Kidney glomerular epithelial cell (primary cell): ENCODE data around the gene INS.

Experiments used
- DNase-seq: peaks from one replicate; lab custom pipeline; 2025; lab: John Stamatoyannopoulos, UW

Gene INS

GRCh38 chr11:2160736-2161259 is at the start of gene INS:
Gene INS, minus strand, starts transcription at chr11:2161209. Its CDS starts 238 bp downstream, at chr11:2160971.
- DNase-seq = no peak

- no peak for DNase-seq
Observed at GRCh38 chr11:2210366-2211112, 49.5 kb upstream of the INS start.

DNA sequence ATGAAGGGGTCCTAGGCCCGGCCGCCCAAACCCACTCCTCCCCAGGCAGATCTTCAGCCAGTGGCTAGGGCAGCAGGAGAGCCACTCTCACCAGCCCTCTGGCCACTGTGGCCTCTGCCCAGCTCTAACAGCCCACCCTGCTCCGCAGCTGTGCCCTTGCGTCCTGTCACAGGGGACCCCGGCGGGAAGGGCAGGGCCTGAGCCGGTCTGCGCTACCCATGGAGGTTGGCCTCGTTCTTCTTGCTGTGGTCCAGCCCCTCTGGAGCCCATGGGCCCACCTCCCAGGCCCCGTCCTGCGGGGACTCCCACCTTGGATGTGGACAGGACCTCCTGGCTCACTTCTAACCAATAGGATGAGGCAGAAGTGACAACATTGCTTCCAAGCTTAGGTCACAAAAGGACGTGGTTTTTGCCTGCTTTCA is 48.9 kb upstream of the INS start:
- DNase-seq = no peak

DNA sequence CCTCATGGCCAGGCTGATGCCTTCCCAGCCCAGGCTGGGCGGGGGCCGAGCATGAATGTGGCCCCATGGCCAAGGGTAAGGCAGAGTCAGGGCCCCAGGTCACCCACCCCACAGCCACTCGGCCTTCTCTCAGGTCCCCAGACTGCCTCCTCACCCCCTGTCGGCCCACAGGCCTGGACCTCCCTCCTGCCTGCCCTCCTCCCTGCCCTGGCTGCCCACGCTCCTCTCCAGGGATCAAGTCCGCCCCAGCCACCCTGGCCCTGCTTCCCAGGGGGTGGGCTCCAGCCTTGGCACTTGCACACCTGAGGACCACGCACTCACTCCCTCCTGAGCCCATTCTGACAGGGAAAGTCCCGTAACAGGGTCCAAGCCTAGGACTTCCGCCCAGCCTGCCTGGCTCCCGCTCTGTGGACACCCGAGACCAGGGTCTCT is 48.4 kb upstream of the INS start:
- DNase-seq = no peak

DNA sequence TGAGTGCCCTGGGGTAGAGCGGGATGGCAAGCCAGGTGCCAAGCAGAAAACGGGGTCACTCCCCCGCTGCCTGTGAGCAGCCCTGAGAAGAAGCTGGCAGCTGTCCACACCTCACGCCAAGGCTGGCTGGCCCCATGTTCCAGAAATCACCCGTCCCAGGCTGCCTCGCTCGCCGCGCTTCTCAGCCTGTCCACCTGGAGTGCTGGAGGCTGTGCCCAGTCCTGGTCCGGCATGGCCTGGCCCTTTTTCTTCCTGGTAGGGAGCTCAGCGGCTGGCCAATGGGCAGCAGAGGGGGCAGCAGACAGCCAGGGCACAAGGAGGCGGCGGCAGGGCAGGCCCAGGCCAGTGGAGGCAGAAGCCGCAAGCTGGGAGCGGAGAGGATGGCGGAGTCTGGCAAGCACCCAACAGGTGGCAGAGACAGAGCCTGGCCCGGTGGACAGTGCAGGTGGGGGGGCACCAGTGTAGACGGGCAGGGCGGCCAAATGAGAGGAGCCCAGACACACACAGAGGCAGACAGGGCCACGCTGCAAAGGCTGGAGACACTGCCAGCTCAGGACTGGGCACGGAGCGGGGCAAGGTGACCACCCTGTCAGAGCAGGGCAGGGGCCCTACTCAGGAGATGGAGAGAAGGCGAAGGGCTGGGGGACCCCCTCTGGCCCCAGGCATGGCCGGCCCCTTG is 47.8 kb upstream of the INS start:
- DNase-seq = peak; percentile 31

DNA sequence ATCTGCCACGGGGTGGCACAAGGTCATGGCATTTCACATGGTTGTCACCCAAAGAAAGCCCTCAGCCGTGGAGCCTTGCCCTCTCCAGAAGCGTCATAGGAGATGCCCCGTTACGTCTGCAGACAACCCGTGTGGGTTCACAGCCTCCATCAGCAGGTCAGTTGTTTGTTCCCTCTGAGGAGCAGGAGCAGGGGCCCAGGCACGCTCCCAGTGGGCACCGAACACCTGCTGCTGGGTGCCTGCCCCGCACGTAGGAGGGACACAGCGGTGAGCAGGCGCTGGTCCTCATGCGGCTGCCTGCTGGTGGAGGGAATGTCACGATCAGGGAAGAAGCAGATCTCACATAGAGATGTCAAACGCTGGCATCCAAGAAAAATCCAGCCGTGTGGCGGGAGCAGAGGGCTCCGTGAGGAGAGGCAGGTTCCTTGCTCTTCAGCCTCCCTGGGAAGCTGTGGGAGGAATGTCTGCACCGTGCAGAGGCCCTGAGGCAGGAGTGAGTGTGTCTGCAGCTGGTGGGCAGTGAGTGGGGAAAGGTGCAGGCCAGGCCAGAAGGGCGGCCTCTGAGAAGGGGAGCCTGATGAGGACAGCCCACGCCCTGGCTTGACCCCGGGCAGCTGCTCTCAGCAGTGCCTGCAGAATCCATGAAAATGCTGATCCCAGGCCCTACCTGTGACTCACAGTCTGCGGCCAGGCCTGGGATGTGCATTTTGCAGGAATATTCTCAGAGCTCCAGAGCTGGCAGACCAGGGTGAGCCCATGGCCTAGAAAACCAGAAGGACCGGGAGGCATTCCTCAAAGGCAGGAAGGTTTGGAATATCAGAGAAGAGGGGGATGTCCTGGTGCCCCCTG is 47.0 kb upstream of the INS start:
- no peak for DNase-seq

DNA sequence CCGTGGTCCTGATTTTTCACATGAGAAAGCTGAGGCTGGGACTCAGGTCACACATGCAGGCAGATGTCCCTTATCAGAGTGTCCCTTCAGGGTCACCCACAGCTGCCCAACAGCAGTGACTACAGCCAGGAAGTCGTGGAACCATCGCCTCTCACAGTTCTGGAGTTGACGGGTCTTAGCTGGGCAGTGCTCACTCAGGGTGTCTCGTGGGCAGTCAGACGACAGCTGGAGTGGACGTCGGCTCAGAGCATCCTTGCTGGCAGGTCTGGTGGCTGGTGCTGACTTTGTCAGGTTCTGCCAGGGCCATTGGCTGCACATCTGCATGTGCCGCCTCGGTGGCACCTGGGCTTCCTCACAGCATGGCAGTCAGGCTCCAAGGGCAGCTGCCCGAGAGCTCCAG is 46.2 kb upstream of the INS start:
- DNase-seq = no peak

DNA sequence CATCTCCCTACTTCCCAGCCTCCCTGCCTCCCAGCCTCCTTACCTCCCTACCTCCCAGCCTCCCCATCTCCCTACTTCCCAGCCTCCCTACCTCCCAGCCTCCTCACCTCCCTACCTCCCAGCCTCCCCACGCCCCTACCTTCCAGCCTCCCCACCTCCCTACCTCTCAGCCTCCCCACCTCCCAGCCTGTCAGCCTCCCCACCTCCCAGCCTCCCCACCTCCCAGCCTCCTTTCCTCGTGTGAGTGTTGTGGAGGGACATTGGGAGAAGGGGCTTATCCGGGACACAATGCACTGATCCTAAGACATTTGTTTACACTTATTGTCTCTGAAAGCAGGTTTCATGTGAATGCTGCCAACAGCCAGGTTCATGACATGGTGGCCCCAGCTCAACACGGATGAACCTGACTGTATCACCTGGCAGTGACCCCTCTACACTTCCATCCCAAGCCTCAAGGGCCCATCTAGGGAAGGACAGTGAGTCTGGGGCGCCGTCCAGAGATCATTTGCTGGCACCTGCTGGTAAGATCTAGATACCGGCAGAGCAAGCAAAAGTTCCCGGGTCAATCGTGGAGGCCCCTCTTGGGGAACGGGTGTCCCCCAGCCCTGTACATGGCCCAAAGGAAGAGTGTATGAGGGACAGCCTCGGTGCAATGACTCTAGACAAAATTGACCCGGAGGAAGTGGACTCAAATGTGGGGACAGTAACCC is 45.1 kb upstream of the INS start:
- DNase-seq = no peak

DNA sequence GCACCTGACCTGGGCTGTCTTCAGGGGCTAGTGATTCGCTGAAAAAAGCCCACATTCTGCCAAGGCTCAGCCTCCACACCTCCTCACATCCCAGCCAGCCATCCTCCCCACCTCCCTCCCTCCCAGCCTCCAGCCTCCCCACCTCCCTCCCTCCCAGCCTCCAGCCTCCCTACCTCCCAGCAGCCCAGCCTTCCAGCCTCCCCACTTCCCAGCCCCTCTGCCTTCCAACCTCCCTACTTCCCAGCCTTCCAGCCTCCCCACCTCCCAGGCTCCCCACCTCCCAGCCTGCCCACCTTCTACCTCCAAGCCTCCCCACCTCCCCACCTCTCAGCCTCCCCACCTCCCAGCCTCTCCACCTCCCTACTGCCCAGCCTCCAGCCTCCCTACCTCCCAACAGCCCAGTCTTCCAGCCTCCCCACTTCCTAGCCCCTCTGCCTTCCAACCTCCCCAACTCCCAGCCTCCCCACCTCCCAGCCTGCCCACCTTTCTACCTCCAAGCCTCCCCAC is 44.3 kb upstream of the INS start:
- DNase-seq = no peak

DNA sequence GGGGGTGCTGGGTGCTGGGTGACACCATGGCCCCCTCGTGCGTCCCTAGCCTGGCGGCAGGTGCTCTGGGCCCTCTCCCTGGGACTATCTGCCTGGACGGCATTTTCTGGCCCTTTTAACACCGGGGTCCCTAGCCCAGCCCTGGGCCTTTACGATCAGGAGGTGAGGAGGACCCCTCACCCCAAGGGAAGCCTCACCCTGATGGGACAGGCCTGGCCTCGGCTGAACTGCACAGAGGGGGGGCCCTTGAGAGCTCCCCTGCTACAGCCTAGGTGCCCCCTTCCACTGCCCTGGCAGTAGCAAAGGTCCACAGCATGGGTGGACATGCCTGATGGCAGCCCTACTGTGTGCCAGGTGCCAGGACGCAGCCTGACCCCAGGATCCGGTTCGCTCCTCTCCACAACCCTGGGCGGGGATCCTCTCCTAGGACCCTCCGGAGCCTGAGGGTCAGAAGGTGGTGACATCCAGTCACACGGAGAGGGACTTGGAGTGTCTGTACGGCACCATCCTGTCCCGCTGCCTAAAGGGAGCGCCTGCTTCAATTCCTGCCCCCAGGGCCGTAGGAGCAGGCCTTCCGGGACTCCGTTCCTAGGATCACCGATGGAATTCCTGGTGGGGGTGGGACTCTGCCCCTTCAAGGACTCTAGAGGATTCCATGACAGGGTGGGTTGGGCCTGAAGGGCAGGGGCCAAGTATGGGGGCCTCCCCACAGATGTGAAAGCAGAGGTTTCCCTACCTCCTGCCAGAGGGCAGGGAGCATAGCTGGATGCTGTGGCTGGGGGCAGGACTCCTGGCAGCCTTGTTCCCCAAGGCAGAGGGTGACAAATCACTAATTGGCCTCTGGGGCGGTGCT is 43.6 kb upstream of the INS start:
- no peak for DNase-seq

DNA sequence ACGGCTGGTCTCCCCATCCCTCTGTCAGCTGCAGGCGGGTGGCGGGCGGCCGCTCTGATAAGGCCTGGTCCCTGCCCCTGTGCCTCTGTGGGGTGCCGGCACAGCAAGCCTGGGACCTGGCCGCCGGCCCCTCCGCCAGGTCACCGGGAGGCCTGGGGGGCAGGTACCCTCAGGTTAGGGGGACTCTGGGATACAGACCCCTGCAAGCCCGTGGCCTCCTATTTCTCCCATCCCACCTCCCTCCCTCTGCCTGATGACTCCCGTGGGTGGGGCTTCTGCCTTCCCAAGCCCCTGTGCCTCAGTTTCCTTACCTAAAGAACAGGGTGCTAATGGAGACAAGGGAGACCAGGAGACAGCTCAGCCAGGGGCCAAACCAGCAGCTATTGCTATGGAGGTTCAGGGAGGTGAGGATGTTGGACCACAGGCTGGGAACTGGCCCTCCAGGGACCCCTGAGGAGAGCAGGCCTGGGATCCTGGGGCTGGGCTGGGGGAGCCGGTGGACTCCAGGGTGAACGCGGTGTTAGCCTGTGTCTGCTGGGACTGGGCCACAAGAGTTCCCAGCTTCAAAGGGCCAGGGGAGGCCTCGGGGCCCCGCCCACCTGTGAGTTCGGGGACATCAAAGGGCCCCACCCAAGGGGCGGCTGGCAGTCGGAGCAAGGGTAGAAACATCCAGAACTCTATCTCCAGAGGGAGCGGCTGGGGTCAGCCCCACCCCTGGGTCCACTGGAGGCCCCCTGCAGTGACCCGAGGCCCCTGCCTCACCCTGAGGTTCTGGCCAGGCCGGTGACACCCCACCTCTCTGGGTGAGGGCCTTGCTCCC is 42.6 kb upstream of the INS start:
- DNase-seq = no peak

DNA sequence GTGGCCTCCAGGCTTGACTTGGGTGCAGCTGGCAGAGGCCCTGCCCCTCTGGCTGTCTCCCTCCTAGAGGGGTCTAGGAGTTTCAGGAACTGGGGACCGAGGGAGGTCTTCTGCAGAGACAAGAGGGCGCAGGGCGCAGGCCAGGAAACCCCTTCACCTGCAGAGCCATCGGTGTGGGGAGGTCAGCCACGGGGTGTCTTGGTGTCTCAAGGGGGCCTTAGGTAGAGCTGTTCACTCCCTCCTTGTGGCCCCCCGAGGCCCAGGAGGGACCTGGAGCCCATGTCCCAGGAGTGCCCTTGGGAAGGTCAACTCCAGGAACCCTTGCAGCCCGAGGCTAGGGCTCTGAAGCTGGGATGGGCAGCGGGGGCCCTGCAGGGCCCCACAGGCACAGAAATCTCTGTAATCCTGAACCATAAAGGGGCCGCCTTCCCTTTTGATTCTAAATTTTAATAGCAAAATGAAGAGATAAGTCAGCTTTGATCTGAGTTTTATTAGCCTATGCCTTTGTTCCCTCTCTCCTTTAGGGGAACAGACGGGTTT is 42.0 kb upstream of the INS start:
- no peak for DNase-seq

- no peak for DNase-seq
Observed at GRCh38 chr11:2202071-2202899, 41.3 kb upstream of the INS start.

- DNase-seq = no peak
Observed at GRCh38 chr11:2201542-2201941, 40.5 kb upstream of the INS start.

GRCh38 chr11:2200957-2201519 is 40.0 kb upstream of the INS start:
- no peak for DNase-seq

DNA sequence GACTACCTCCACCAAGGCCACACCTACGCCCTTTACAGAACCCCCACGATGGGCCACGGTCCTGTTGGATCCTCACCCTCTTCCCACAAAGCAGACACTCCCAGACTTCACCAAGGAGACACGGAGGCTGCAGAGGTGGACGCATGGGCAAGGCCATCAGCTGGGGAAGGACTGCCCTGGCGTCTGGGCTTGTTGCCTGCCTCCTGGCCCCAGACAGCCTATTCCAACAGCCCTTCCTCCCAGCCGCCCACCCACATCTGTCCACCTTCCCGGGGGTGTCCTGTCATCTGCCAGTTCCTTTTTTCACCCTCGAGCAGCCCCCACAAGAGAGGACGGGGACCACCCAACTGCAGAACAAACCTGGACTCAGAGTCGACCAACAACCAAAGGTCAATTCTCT is 39.5 kb upstream of the INS start:
- DNase-seq = no peak

- DNase-seq = no peak
Observed at GRCh38 chr11:2199466-2200341, 38.7 kb upstream of the INS start.
